Calu3 (cell line): ENCODE measurements around the gene KYAT1. TPM values are rescaled to one million over a fixed set of nuclear protein-coding genes. Genes with fewer than 3 reads are reported as not detected.

ENCODE experiments used
- BruUV-seq: library from RNA; stranded (reverse); fragments of 400-500 nt; replicated peaks from 2 replicates; lab custom pipeline; 2021; lab: Mats Ljungman, UMichigan
- CTCF ChIA-PET: fragments of 300-600 bp; sonication (Branson Sonifier 250); formaldehyde crosslinking; loops from one replicate; lab custom pipeline; 2022; ENCODE audit warnings: antibody characterized with exemption; lab: Charles Lee
- DNase-seq: peaks from one replicate; pipeline ENCODE4 v3.0.0; 2022
- H3K27ac Mint-ChIP-seq: one replicate; pipeline ENCODE4 v1.8.0; 2022; ENCODE audit warnings: mixed read lengths; ENCODE audit not compliant: unreplicated experiment
- H3K27me3 Mint-ChIP-seq: one replicate; pipeline ENCODE4 v1.8.0; 2022; ENCODE audit warnings: mixed read lengths; ENCODE audit not compliant: unreplicated experiment
- H3K36me3 Mint-ChIP-seq: one replicate; pipeline ENCODE4 v1.8.0; 2022; ENCODE audit warnings: mild to moderate bottlenecking, moderate library complexity, mixed read lengths; ENCODE audit not compliant: insufficient read depth, unreplicated experiment
- H3K4me1 Mint-ChIP-seq: one replicate; pipeline ENCODE4 v1.8.0; 2022; ENCODE audit warnings: mild to moderate bottlenecking, low read depth, mixed read lengths; ENCODE audit not compliant: unreplicated experiment
- H3K4me3 Mint-ChIP-seq: one replicate; pipeline ENCODE4 v1.8.0; 2022; ENCODE audit warnings: mild to moderate bottlenecking, low read depth, moderate library complexity, mixed read lengths; ENCODE audit not compliant: unreplicated experiment
- H3K9me3 Mint-ChIP-seq: one replicate; pipeline ENCODE4 v1.8.0; 2022; ENCODE audit warnings: low read depth, mixed read lengths; ENCODE audit not compliant: unreplicated experiment
- intact Hi-C: fragments of 100-400 bp; cut with micrococcal nuclease; formaldehyde crosslinking; loops from one replicate; pipeline ENCODE4 v1.10.0; 2022; ENCODE audit not compliant: unreplicated experiment
- total RNA-seq: library from RNA; stranded (reverse); gene quantifications from 2 replicates; pipeline ENCODE4 v1.2.3, GENCODE V29; 2022
- TF ChIP-seq, protein P1 (sequence below): fragments of 200-600 bp; IDR thresholded peaks from one replicate; pipeline ENCODE4 v1.8.0; 2022; ENCODE audit warnings: antibody characterized with exemption; ENCODE audit not compliant: unreplicated experiment

Gene KYAT1
- total RNA-seq, 1 experiment from 2014 or later, result 4.1 TPM

DNA sequence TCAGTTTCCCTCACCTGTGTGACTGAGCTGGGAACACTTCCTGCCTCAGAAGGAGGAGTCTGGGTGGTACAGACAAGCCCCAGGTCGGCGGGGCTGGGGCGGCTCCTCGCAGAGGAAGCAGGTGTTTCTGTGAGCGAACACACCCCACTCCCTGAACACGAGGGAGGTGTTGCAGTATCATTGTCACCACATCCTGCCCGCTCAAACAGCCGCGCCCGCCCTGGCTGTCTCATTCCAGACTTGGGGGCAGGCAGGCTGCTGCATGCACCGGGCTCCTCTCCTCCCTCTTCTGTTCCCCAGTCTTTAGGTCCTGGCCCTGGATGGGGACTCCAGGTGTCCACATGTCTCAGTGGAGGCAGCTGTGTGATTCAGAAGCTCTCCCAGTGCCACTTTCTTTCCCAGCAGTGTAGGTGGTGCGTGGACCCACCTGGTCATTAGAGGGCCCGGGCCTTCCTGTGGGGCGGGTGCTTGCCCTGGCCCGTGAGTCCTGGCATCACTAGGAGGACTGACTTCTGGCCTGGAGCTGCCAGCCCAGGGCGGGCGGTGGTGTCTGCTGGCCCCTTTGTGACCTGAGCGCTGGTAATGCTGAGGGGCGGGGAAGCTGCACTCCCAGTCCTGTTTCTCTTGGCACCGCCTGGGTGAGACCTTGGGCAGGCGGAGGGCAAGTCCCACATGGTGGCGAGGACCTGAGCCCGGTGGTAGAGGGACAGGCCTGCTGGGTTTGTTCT lies 20.8 kb upstream of the KYAT1 start:
- TF ChIP-seq, protein P1, sequence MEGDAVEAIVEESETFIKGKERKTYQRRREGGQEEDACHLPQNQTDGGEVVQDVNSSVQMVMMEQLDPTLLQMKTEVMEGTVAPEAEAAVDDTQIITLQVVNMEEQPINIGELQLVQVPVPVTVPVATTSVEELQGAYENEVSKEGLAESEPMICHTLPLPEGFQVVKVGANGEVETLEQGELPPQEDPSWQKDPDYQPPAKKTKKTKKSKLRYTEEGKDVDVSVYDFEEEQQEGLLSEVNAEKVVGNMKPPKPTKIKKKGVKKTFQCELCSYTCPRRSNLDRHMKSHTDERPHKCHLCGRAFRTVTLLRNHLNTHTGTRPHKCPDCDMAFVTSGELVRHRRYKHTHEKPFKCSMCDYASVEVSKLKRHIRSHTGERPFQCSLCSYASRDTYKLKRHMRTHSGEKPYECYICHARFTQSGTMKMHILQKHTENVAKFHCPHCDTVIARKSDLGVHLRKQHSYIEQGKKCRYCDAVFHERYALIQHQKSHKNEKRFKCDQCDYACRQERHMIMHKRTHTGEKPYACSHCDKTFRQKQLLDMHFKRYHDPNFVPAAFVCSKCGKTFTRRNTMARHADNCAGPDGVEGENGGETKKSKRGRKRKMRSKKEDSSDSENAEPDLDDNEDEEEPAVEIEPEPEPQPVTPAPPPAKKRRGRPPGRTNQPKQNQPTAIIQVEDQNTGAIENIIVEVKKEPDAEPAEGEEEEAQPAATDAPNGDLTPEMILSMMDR, result no peak
- H3K36me3 Mint-ChIP-seq, result peaks cover 15% of the 10 kb centered on the region
- BruUV-seq, result no TSS peak
- no peaks in the 10 kb centered on the region for H3K9me3 Mint-ChIP-seq
- H3K27me3 Mint-ChIP-seq, result no peaks in the 10 kb centered on the region
- CTCF ChIA-PET, result no interaction called here
- peak; percentile 41 for DNase-seq
- H3K4me3 Mint-ChIP-seq, result no peak overlapping the region
- H3K27ac Mint-ChIP-seq, result peak overlapping the region; percentile 83
- intact Hi-C loops, result no loop called here
- H3K4me1 Mint-ChIP-seq, result peaks cover 9% of the 10 kb centered on the region

DNA sequence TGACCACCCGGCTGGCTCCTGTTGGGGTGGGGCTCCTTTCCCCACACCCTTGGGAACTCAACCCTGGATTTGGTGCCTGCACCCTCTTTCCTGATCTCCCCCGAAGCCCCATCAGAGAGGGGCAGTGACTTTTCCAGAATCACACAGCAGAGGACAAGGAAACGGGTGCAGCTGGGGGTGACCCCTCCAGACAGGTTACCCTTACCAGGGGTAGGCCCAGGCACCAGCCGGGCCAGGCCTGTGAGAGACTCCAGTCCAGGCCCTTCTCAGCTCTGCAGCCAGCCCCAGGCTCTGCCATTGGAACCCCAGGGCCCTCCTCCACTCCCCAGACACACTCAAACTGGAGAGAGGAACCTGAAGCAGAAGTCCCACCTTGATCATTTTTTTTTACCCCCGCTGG lies 20.1 kb upstream of the KYAT1 start:
- H3K36me3 Mint-ChIP-seq, result peaks cover 20% of the 10 kb centered on the region

DNA sequence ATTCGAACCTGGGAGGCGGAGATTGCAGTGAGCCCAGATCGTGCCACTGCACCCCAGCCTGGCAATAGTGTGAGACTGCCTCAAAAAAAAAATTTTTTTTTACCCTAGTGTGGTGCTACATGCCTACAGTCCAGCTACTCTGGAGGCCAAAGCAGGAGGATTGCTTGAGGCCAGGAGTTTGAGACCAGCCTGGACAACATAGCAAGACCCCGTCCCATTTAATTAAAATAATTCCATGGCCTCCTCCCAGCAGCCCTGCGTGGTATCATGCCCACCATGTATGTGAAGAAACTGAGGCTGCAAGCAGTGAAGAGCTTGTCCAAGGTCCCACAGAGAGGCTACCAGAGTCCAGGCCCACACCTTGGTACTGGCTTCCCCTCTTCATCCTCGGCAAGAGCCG lies 19.6 kb upstream of the KYAT1 start:
- intact Hi-C loops, result no loop called here
- TF ChIP-seq, protein P1, result no peak
- H3K9me3 Mint-ChIP-seq, result no peaks in the 10 kb centered on the region
- H3K27me3 Mint-ChIP-seq, result no peaks in the 10 kb centered on the region
- no peak for DNase-seq
- H3K4me1 Mint-ChIP-seq, result peaks cover 9% of the 10 kb centered on the region
- peaks cover 20% of the 10 kb centered on the region for H3K36me3 Mint-ChIP-seq
- H3K27ac Mint-ChIP-seq, result no peak overlapping the region
- no TSS peak for BruUV-seq
- H3K4me3 Mint-ChIP-seq, result no peak overlapping the region
- CTCF ChIA-PET, result interaction anchor here (0.6 kb wide), 1 partner anchor 25 kb away, joined by 5 read pairs; no protein-coding TSS in a partner anchor

More for the DNA sequence above, 20.1 kb upstream of the KYAT1 start:
- CTCF ChIA-PET, result interaction anchor here (0.6 kb wide), 1 partner anchor 26 kb away, joined by 5 read pairs; no protein-coding TSS in a partner anchor
- Mint-ChIP-seq H3K9me3 (no peaks in the 10 kb centered on the region), H3K4me1 (peaks cover 9% of the 10 kb centered on the region), H3K27me3 (no peaks in the 10 kb centered on the region), H3K4me3 (no peak overlapping the region), H3K27ac (no peak overlapping the region)
- TF ChIP-seq, protein P1, result no peak
- DNase-seq, result no peak
- intact Hi-C loops, result no loop called here
- BruUV-seq, result no TSS peak

DNA sequence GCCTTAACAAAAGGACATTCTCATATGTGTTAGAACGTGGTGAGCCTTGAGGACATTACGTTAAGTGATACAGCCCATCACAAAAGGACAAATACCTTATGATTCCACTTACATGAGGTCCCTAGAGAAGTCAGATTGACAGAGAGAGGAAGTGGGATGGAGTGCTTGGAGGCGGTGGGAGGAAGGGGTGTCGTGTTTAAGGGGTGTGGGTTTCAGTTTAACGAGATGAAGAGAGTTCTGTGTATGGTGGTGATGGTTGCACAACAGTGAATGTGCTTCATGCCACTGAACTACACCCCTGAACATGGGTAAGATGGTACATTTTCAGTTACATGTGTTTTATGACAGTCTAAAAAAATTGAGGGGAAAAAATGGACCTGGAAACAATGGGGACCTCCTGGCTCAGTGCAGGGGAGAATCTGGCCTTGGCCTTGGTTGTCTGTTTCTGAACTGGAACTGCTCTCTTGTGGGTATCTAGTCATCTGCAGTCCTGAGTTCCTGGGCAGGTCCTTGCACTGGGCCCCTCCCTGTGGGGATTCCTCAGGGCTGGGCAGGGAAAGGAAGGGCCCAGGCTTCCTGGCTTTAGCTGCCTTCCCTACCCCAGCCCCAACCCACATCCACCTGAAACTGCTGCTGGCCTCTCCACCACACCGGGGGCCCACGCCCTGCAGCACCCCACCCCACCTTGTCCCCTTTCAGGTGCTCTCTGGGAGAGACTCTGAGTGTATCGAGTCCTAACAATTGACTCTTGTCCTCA lies 18.0 kb upstream of the KYAT1 start:
- no peaks in the 10 kb centered on the region for H3K9me3 Mint-ChIP-seq
- H3K27me3 Mint-ChIP-seq, result no peaks in the 10 kb centered on the region
- intact Hi-C loops, result no loop called here
- CTCF ChIA-PET, result no interaction called here
- H3K4me3 Mint-ChIP-seq, result no peak overlapping the region
- DNase-seq, result no peak
- H3K36me3 Mint-ChIP-seq, result peaks cover 20% of the 10 kb centered on the region
- peak overlapping the region; percentile 41 for H3K27ac Mint-ChIP-seq
- no TSS peak for BruUV-seq
- H3K4me1 Mint-ChIP-seq, result peaks cover 9% of the 10 kb centered on the region
- TF ChIP-seq, protein P1, result no peak
